Vagina (tissue), 2 donors: ENCODE measurements around the gene MAP7. TPM values are rescaled to one million over a fixed set of nuclear protein-coding genes. Genes with fewer than 3 reads are reported as not detected.

ENCODE experiments used
- DNase-seq, 2 donors: peaks; one replicate each; pipeline ENCODE4 v3.0.0-alpha.2; 2017; ENCODE audit errors: extremely low spot score in 2 of 2
- H3K27ac ChIP-seq: fragments of 200-600 bp; sonication (generic); one replicate; pipeline ENCODE4 v1.5.1; 2019
- H3K27me3 ChIP-seq: fragments of 200-600 bp; sonication (generic); one replicate; pipeline ENCODE4 v1.5.1; 2019
- H3K36me3 ChIP-seq, 2 donors: fragments of 200-600 bp; sonication (generic); one replicate each; pipeline ENCODE4 v1.5.1; 2017 to 2019
- H3K4me1 ChIP-seq: fragments of 200-600 bp; sonication (generic); one replicate; pipeline ENCODE4 v1.5.1; 2019
- H3K4me3 ChIP-seq, 2 donors: fragments of 200-600 bp; sonication (generic); 1 replicate in 1 of 2; 2 replicates in 1 of 2; pipeline ENCODE4 v1.5.1; 2016 to 2019
- H3K9me3 ChIP-seq: fragments of 200-600 bp; sonication (generic); one replicate; pipeline ENCODE4 v1.5.1; 2019
- CTCF ChIP-seq, 3 experiments: fragments of 450-650 bp in 2 of 3; fragments of 200-600 bp in 1 of 3; sonication (generic) in 1 of 3; IDR thresholded peaks; one replicate each; pipeline ENCODE4 v1.5.1; 2017 to 2019; ENCODE audit warnings: antibody characterized with exemption in 3 of 3, mild to moderate bottlenecking in 2 of 3, moderate library complexity in 2 of 3
- POLR2A ChIP-seq, 2 donors: fragments of 450-650 bp; IDR thresholded peaks; one replicate each; pipeline ENCODE4 v1.6.1; 2017; ENCODE audit warnings: antibody characterized with exemption in 2 of 2, mild to moderate bottlenecking in 2 of 2, moderate library complexity in 2 of 2
- POLR2AphosphoS5 ChIP-seq, 2 donors: sonication (generic); formaldehyde crosslinking; IDR thresholded peaks; one replicate each; pipeline ENCODE4 v1.9.0; 2017; ENCODE audit warnings: antibody characterized with exemption in 2 of 2, mild to moderate bottlenecking in 2 of 2, low read depth in 1 of 2; ENCODE audit not compliant: insufficient read depth in 1 of 2
- intact Hi-C: fragments of 100-400 bp; cut with DNase I; formaldehyde crosslinking; loops from one replicate; pipeline ENCODE4 v1.15.1; 2023
- total RNA-seq: library from RNA; depleted of rRNA; stranded (reverse); fragments of >200 nt; gene quantifications from one replicate; pipeline ENCODE4 v1.2.3, GENCODE V29; 2016

MAP7 gene
- total RNA-seq, 1 donor from 2014 or later: 9.3 TPM

DNA sequence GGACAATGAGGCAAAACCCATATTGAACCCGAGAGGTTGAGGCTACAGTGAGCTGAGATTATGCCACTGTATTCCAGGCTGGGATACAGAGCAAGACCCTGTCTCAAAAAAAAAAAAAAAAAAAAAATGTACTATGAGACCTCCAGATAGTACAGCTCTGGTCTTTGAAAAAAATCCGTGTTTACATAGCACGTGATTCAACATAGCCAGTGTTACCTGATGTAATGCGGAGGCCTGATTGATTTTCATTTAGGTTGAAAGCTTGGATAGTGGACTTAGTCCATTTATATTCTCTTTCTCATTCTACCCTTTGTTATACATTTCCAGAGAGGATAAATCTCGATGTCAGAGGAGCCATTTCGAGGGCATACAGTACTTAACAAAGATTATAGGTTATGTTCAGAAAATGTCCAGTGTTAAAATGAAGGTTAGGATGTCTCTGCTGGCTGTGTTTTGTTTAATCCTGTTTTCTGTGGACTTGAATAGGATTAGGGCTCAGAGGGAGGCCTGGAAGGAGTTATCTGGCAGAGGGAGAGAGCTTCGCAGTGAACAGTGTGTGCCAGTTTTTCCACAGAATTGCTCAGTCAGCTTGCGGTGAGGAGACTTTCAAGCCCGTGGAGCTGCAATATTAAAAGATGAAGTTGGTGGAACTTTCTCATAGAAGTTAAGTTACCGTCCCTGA is 226.7 kb downstream of the MAP7 start:
- no peak for DNase-seq
- no peaks in the 10 kb centered on the region for H3K9me3 ChIP-seq
- H3K4me3 ChIP-seq: no peak overlapping the region
- H3K36me3 ChIP-seq: no peaks in the 10 kb centered on the region
- H3K4me1 ChIP-seq: no peaks in the 10 kb centered on the region
- H3K27ac ChIP-seq: no peak overlapping the region
- no peaks in the 10 kb centered on the region for H3K27me3 ChIP-seq
- TF ChIP-seq CTCF (IDR thresholded peaks at IDR 0.05) (no peak), POLR2AphosphoS5 (IDR thresholded peaks at IDR 0.05; ENCODE audit: insufficient read depth in 1 of 2, low read depth in 1 of 2) (no peak), POLR2A (IDR thresholded peaks at IDR 0.05) (no peak)
- intact Hi-C loops: no loop called here

- H3K27ac ChIP-seq: no peak overlapping the region
- no peaks in the 10 kb centered on the region for H3K27me3 ChIP-seq
- no peaks in the 10 kb centered on the region for H3K36me3 ChIP-seq
- H3K4me3 ChIP-seq: no peak overlapping the region
- no peak for DNase-seq
- no peaks in the 10 kb centered on the region for H3K4me1 ChIP-seq
- TF ChIP-seq POLR2A (IDR thresholded peaks at IDR 0.05) (no peak), POLR2AphosphoS5 (IDR thresholded peaks at IDR 0.05; ENCODE audit: insufficient read depth in 1 of 2, low read depth in 1 of 2) (no peak), CTCF (IDR thresholded peaks at IDR 0.05) (no peak)
- intact Hi-C loops: no loop called here
- no peaks in the 10 kb centered on the region for H3K9me3 ChIP-seq
Measured at GRCh38 chr6:136319732-136320131, 230.5 kb downstream of the MAP7 start.

DNA sequence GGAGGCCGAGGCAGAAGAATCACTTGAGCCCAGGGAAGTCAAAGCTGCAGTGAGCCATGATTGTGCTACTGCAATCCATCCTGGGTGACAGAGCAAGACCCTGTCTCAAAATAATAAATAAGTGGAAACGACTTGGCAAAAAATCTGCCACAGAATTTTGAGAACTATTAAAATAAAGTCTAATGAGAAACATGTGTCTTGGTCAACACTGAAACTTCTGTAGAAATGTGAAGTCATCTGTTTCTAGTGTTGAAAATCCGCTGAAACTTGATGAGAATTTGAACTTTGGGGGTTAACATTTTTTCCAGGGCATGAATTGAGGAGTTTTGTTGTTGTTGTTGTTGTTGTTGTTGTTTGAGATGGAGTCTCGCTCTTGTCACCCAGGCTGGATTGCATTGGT is 231.5 kb downstream of the MAP7 start:
- Histone ChIP-seq H3K9me3 (no peaks in the 10 kb centered on the region), H3K27me3 (no peaks in the 10 kb centered on the region), H3K27ac (no peak overlapping the region), H3K4me1 (no peaks in the 10 kb centered on the region), H3K4me3 (no peak overlapping the region), H3K36me3 (no peaks in the 10 kb centered on the region)
- no peak for TF ChIP-seq POLR2A (IDR thresholded peaks at IDR 0.05)
- TF ChIP-seq POLR2AphosphoS5 (IDR thresholded peaks at IDR 0.05; ENCODE audit: insufficient read depth in 1 of 2, low read depth in 1 of 2): no peak
- TF ChIP-seq CTCF (IDR thresholded peaks at IDR 0.05): no peak
- intact Hi-C loops: no loop called here
- no peak for DNase-seq

DNA sequence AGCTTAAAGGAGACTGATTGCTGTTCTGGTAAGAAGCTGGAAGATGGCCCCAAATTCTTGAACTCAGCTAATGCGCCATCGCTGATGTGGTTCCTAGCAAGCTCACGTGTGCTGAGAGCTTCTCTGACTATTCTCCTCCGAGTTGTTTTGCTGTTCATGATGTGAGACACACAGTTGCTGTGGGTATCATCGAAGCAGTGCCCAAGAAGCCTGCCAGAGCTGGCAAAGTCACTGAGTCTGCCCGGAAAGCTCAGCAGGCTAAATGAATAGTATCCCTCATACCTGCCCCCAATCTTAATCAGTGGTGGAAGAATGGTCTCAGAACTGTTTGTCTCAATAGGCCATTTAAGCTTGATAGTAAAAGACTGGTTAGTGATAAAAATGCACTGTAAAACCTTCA is 232.3 kb downstream of the MAP7 start:
- Histone ChIP-seq H3K36me3 (no peaks in the 10 kb centered on the region), H3K4me3 (no peak overlapping the region), H3K9me3 (no peaks in the 10 kb centered on the region), H3K4me1 (no peaks in the 10 kb centered on the region), H3K27me3 (no peaks in the 10 kb centered on the region), H3K27ac (no peak overlapping the region)
- intact Hi-C loops: no loop called here
- no peak for TF ChIP-seq CTCF (IDR thresholded peaks at IDR 0.05)
- no peak for TF ChIP-seq POLR2AphosphoS5 (IDR thresholded peaks at IDR 0.05; ENCODE audit: insufficient read depth in 1 of 2, low read depth in 1 of 2)
- TF ChIP-seq POLR2A (IDR thresholded peaks at IDR 0.05): no peak
- no peak for DNase-seq

DNA sequence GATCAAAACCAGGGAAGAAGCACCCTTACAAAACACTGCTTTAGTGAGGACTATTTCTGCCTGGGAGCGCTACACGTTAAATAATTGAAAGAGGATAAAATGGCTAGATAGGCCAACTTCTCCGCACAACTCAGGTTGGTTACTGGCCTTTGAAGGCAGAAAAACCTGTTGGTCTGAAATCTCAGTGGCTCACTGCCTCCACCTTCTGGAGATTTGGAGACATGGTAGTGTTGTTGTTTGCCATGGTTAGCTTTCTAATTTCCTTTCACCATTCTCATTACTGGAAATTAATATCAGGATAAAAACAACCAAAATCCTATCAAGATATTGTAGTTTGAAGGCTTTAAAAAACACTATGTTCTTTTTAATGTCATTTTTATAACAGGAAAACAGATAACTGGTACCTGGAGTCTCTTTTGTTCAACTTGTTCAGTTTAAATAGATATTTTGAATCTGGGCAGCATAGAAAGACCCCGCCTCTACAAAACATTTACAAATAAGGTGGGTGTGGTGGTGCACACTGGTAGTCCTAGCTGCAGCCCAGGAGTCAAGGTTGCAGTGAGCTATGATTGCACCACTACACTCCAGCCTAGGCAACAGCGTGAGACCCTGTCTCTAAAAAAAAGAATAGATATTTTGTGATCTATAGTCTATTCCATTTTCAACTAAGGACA is 233.1 kb downstream of the MAP7 start:
- no peak for DNase-seq
- intact Hi-C loops: no loop called here
- Histone ChIP-seq H3K4me3 (no peak overlapping the region), H3K9me3 (no peaks in the 10 kb centered on the region), H3K27ac (no peak overlapping the region), H3K27me3 (no peaks in the 10 kb centered on the region), H3K4me1 (no peaks in the 10 kb centered on the region), H3K36me3 (no peaks in the 10 kb centered on the region)
- TF ChIP-seq CTCF (IDR thresholded peaks at IDR 0.05) (peak; percentile 38 to 60 (median 59)), POLR2AphosphoS5 (IDR thresholded peaks at IDR 0.05; ENCODE audit: insufficient read depth in 1 of 2, low read depth in 1 of 2) (peak in 1 of 2 donors; percentile 28), POLR2A (IDR thresholded peaks at IDR 0.05) (no peak)
